Neural progenitor cell (in vitro differentiated cells): ENCODE results near the gene GSTA5. TPM values are rescaled to one million over a fixed set of nuclear protein-coding genes. Genes with fewer than 3 reads are reported as not detected.

Experiments
- DNase-seq: peaks from one replicate; pipeline ENCODE4 v3.0.0-alpha.2; 2016; ENCODE audit warnings: low spot score
- H2AFZ ChIP-seq: fragments of 200-600 bp; sonication (generic); replicated peaks from 2 replicates; pipeline ENCODE4 v1.6.1; 2016; ENCODE audit warnings: antibody characterized with exemption
- H3F3A ChIP-seq: fragments of 200-600 bp; sonication (generic); 2 replicates; pipeline ENCODE4 v1.6.1; 2016; ENCODE audit warnings: antibody characterized with exemption, low read depth
- H3K27ac ChIP-seq: fragments of 200-600 bp; sonication (generic); 2 replicates; pipeline ENCODE4 v1.5.1; 2016; ENCODE audit warnings: mild to moderate bottlenecking
- H3K27me3 ChIP-seq: fragments of 200-600 bp; sonication (generic); 2 replicates; pipeline ENCODE4 v1.6.1; 2016; ENCODE audit warnings: mild to moderate bottlenecking, moderate library complexity
- H3K36me3 ChIP-seq: fragments of 200-600 bp; sonication (generic); 2 replicates; pipeline ENCODE4 v1.5.1; 2016
- H3K4me1 ChIP-seq: fragments of 200-600 bp; sonication (generic); 2 replicates; pipeline ENCODE4 v1.6.1; 2016; ENCODE audit warnings: mixed run types
- H3K4me2 ChIP-seq: fragments of 200-600 bp; sonication (generic); 2 replicates; pipeline ENCODE4 v1.6.1; 2016
- H3K4me3 ChIP-seq: fragments of 200-600 bp; sonication (generic); 2 replicates; pipeline ENCODE4 v1.5.1; 2016
- H3K79me2 ChIP-seq: fragments of 200-600 bp; sonication (generic); 2 replicates; pipeline ENCODE4 v1.6.1; 2016; ENCODE audit warnings: low read depth
- H3K9ac ChIP-seq: fragments of 200-600 bp; sonication (generic); 2 replicates; pipeline ENCODE4 v1.6.1; 2016
- H3K9me3 ChIP-seq: fragments of 200-600 bp; sonication (generic); 2 replicates; pipeline ENCODE4 v1.5.1; 2016; ENCODE audit warnings: low read depth
- H4K20me1 ChIP-seq: fragments of 200-600 bp; sonication (generic); 2 replicates; pipeline ENCODE4 v1.6.1; 2016; ENCODE audit warnings: low read depth
- H3K27ac Mint-ChIP-seq: 3 replicates; pipeline ENCODE4 v1.8.0; 2021; ENCODE audit warnings: mixed read lengths
- H3K27me3 Mint-ChIP-seq: 2 replicates; pipeline ENCODE4 v1.8.0; 2022; ENCODE audit warnings: low read depth, mild to moderate bottlenecking, inconsistent platforms, moderate library complexity, mixed read lengths; ENCODE audit not compliant: insufficient read depth
- H3K36me3 Mint-ChIP-seq: 3 replicates; pipeline ENCODE4 v1.8.0; 2021; ENCODE audit warnings: mixed read lengths
- H3K4me1 Mint-ChIP-seq: 3 replicates; pipeline ENCODE4 v1.8.0; 2021; ENCODE audit warnings: mixed read lengths
- H3K4me3 Mint-ChIP-seq: 3 replicates; pipeline ENCODE4 v1.8.0; 2021; ENCODE audit warnings: mild to moderate bottlenecking, moderate library complexity, mixed read lengths
- H3K9me3 Mint-ChIP-seq: 3 replicates; pipeline ENCODE4 v1.8.0; 2020; ENCODE audit warnings: mixed read lengths
- CTCF ChIP-seq: fragments of 200-600 bp; sonication (generic); IDR thresholded peaks from 2 replicates; pipeline ENCODE4 v1.5.1; 2017; ENCODE audit warnings: antibody characterized with exemption, mild to moderate bottlenecking
- EZH2 ChIP-seq: fragments of 200-600 bp; sonication (generic); IDR thresholded peaks from 2 replicates; pipeline ENCODE4 v1.6.1; 2017; ENCODE audit warnings: antibody characterized with exemption, mild to moderate bottlenecking, moderate library complexity
- EZH2phosphoT487 ChIP-seq: fragments of 200-600 bp; sonication (generic); IDR thresholded peaks from 2 replicates; pipeline ENCODE4 v1.6.1; 2017; ENCODE audit warnings: antibody characterized with exemption
- total RNA-seq: library from RNA; depleted of rRNA; stranded (reverse); fragments of >200 nt; gene quantifications from 2 replicates; pipeline ENCODE4 v1.2.3, GENCODE V29; 2015; ENCODE audit warnings: low replicate concordance

The GSTA5 gene
- not detected in 2 replicates for total RNA-seq

DNA sequence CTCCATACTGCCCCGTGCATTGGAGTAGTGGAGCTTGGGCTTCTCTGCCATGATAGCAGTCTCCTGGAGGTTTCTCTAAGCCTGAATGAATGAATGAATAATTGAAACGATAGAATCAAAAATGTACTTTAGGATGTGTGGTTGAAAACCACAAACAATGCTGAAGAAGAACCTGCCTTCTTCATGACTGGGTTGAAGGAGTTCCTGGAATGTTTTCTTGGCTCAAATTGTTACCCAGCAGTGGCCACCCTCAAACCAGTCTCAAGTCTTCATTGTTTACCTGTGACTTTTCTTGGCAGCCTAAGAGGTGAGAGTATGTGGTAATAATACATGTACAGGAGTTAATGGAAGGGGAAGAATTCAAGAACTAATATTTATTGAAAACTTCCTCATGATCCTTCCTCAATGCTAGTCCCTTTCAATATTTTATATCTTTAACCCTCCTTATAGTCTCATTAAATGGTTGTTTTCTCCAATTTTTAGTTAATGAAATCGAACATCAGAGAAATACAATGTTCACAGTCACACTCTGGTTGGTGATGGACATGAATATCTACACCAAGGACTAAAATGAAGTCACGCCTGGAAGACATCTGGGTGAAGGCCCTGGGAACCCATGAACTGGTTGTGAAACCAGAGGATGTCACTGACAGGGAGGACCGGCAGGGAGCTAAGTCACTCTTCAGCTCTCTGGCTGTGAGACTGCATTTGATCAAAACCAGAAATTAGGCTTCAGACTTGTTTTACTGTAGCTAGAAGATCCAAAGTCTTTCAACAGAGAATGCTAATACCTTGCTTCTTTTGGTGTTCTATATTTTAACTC is at the start of gene GSTA5:
TSS of gene GSTA5 (minus strand) at position 51 of the 823 bp plus-strand sequence.
- H3K36me3 Mint-ChIP-seq = no peaks in the 10 kb centered on the region
- H3K9me3 Mint-ChIP-seq = no peaks in the 10 kb centered on the region
- Histone ChIP-seq H3K79me2 (no peaks in the 10 kb centered on the region), H3K9me3 (no peaks in the 10 kb centered on the region), H3K27me3 (no peaks in the 10 kb centered on the region), H3K9ac (no peak within 1 kb of the TSS), H3K4me2 (no peak within 1 kb of the TSS), H2AFZ (no peak within 1 kb of the TSS), H3K36me3 (no peaks in the 10 kb centered on the region), H3K4me1 (peaks cover 4% of the 10 kb centered on the region), H3K27ac (no peak within 1 kb of the TSS), H4K20me1 (no peaks in the 10 kb centered on the region), H3F3A (no peaks in the 10 kb centered on the region), H3K4me3 (no peak within 1 kb of the TSS)
- TF ChIP-seq CTCF (no peak), EZH2 (no peak), EZH2phosphoT487 (no peak)
- H3K27me3 Mint-ChIP-seq = peaks cover 4% of the 10 kb centered on the region
- H3K4me3 Mint-ChIP-seq = no peak within 1 kb of the TSS
- no peak for DNase-seq
- no peak within 1 kb of the TSS for H3K27ac Mint-ChIP-seq
- H3K4me1 Mint-ChIP-seq = peaks cover 7% of the 10 kb centered on the region

DNA sequence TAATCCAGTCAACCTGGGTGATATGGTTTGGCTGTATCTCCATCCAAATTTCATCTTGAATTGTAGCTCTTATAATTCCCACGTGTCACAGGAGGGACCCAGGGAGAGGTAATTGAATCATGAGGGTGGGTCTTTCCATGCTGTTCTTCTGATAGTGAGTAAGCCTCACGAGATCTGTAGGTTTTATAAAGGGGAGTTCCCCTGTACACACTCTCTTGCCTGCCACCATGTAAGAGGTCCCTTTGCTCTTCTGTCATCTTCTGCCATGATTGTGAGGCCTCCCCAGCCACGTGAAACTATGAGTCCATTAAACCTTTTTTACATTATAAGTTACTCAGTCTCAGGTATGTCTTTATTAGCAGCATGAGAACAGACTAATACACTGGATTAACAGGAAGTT is 49.4 kb upstream of the GSTA5 start:
- Mint-ChIP-seq H3K4me3 (no peak overlapping the region), H3K4me1 (no peaks in the 10 kb centered on the region), H3K27ac (no peak overlapping the region), H3K36me3 (no peaks in the 10 kb centered on the region), H3K9me3 (no peaks in the 10 kb centered on the region), H3K27me3 (no peaks in the 10 kb centered on the region)
- H3K27ac ChIP-seq = no peak overlapping the region
- H3K36me3 ChIP-seq = no peaks in the 10 kb centered on the region
- no peak overlapping the region for H3K9ac ChIP-seq
- TF ChIP-seq CTCF = no peak
- TF ChIP-seq EZH2 = no peak
- no peak for TF ChIP-seq EZH2phosphoT487
- no peaks in the 10 kb centered on the region for H3F3A ChIP-seq
- H3K4me3 ChIP-seq = no peak overlapping the region
- DNase-seq = no peak
- H2AFZ ChIP-seq = no peak overlapping the region
- no peak overlapping the region for H3K4me2 ChIP-seq
- H3K27me3 ChIP-seq = no peaks in the 10 kb centered on the region
- no peaks in the 10 kb centered on the region for H3K79me2 ChIP-seq
- H3K9me3 ChIP-seq = no peaks in the 10 kb centered on the region
- H3K4me1 ChIP-seq = no peaks in the 10 kb centered on the region
- no peaks in the 10 kb centered on the region for H4K20me1 ChIP-seq

DNA sequence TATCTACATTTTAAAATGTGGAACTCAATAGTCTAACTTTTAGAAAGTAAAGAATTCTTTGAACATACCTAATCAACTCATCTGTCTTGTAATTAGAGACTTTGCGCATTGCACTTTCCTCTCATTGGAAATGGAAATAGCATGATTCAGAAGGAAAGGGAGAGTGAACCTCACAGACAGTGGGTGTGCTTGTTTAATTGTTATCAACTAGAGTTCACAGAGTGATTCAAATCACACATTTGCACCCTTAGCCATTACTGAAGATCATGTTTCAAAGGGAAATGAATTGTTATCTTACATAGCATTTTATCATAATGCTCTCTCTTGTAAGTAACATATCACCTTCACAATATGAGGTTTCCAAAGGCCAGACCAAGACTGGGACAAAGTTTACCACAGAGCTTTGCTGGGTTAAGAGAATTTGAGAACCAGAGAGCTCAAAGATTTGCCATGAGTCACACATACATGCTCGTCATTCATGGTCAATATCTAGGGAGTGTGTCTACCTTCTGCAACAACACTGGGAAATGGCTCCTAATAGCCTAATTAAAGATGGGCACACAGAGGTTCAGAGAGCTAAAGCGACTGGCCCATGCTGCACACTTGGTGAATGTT is 47.4 kb upstream of the GSTA5 start:
- no peak overlapping the region for H3K27ac Mint-ChIP-seq
- H3K36me3 Mint-ChIP-seq = no peaks in the 10 kb centered on the region

More for the DNA sequence above, 47.4 kb upstream of the GSTA5 start:
- no peaks in the 10 kb centered on the region for H3K9me3 Mint-ChIP-seq
- no peak overlapping the region for H3K4me3 Mint-ChIP-seq
- H3K4me1 Mint-ChIP-seq = no peaks in the 10 kb centered on the region
- Histone ChIP-seq H3K9me3 (no peaks in the 10 kb centered on the region), H3F3A (no peaks in the 10 kb centered on the region), H3K9ac (no peak overlapping the region), H3K79me2 (no peaks in the 10 kb centered on the region), H3K36me3 (no peaks in the 10 kb centered on the region), H3K4me3 (no peak overlapping the region), H3K27me3 (no peaks in the 10 kb centered on the region), H3K4me1 (no peaks in the 10 kb centered on the region), H4K20me1 (no peaks in the 10 kb centered on the region), H3K4me2 (no peak overlapping the region), H2AFZ (no peak overlapping the region), H3K27ac (no peak overlapping the region)
- TF ChIP-seq EZH2phosphoT487 (no peak), CTCF (no peak), EZH2 (no peak)
- DNase-seq = no peak
- H3K27me3 Mint-ChIP-seq = no peaks in the 10 kb centered on the region
